NOMO-1 (cell line): ENCODE measurements around the gene TRPM7.
A peak's percentile ranks its signal among the peaks of the same experiment; 100 is the strongest.
"Not testable (repeated sequence)": the region's sequence is repeated elsewhere in the genome, so short reads cannot be mapped to it uniquely, and the experiment has no call there.

Experiments used
- DNase-seq, 2 experiments: peaks; one replicate each; lab custom pipeline; 2025; ENCODE audit not compliant: unreplicated experiment in 2 of 2; lab: John Stamatoyannopoulos, UW

The TRPM7 gene

GRCh38 chr15:50593761-50594160 lies 92.8 kb downstream of the TRPM7 start:
- DNase-seq = no peak

- DNase-seq = no peak
Measured at GRCh38 chr15:50590288-50590687, 96.3 kb downstream of the TRPM7 start.

DNA sequence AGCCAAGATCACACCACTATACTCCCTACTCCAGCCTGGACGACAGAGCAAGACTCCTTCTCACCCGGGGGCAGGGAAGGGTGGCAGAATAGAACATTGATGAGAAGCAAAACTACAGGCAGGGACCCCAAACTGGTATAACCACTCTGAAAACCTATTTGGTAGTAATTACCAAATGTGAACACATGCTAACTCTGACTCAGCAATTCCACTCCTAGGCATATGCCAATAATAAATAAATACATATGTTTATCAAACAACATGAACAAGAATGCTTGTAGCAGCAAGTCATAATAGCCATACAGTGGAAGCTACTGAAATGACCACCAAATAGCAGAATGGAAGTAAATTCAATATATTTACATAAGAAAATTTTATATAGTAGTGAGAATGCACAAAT lies 109.1 kb downstream of the TRPM7 start:
- DNase-seq = no peak

- DNase-seq = peak in 1 of 2 experiments; percentile 12
Measured at GRCh38 chr15:50576166-50576565, 110.4 kb downstream of the TRPM7 start.

GRCh38 chr15:50573842-50574241 lies 112.8 kb downstream of the TRPM7 start:
- DNase-seq = not testable (repeated sequence)

- DNase-seq = no peak
Measured at GRCh38 chr15:50563756-50564155, 122.8 kb downstream of the TRPM7 start.

- no peak for DNase-seq
Measured at GRCh38 chr15:50562735-50563640, 123.6 kb downstream of the TRPM7 start.

DNA sequence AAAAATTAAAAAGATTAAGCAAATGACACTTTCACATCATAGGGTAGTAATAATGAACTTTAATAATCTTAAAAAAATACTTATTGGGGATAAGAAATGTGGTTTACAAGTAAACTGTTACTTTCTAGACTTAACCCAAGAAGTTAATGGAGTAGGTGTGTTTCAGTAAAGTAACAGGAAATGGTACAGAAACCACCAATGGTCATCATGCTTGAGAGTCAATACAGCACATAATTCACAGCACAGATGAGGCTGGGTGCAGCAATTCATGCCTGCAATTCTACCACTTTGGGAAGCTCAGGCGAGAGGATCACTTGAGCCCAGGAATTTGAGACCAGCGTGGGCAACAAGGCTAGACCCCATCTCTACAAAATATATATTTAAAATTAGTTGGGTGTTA lies 128.6 kb downstream of the TRPM7 start:
- no peak for DNase-seq

DNA sequence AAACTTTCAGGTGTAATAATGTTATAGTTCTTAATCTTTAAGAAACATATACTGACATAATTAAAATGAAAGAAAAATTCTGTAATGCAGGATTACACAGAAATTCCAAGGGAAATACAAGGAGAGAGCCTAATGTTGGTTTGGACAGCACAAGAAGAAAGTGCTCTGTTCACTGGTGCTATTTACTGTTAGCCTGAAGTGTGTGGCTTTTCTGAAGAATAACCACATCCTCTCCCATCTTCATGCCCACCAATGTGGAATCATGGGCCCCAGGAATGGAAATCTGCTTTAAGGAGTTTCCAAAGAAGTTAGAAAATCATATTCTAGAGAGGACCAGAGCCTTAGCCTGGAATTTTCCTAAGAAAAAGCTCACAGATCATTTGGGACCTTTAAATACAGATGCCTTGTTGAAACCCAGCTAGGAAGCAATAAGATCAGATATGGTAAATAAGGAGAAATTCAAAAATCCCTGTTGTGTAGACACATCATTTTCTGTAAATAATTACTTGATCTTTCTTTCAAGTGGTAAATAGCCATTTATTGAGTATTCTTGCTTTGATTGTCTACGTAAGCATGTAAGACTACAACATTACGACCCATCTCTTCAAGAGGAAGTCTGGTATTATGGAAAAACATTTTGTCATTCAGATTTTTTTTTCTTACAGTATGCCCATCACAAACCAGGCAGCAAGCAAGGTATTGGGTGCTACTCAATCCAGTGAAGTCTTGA lies 129.8 kb downstream of the TRPM7 start:
- no peak for DNase-seq

DNA sequence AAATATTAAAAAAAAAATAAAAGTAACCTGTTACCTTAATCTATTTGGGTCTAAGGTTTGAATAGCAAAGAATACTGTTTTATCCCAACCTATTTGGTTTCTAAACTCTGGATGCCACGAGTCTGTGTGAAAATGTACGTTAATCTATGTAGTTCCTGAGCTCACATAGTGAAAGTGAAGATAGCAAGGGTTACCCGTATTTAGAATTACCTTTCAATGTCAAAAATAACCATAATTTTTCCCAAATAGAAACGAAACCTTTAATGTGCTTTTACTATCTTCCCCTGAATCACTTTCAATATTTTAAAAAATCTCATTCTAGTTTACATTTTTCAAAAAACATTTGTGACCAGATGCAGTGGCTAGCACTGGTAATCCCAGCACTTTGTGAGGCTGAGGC lies 134.4 kb downstream of the TRPM7 start:
- no peak for DNase-seq

DNA sequence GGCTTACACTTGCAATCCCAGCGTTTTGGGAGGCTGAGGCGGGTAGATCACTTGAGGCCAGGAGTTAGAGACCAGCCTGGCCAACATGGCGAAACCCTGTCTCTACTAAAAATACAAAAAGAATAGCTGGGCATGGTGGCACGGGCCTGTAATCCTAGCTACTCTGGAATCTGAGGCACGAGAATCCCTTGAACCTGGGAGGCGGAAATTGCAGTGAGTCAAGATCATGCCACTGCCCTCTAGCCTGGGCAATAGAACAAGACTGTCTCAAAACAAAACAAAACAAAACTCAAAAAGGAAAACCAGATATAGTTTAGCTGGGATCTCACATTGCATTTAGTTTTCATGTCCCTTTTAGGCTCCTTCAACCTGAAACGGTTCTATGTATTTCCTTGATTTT lies 137.3 kb downstream of the TRPM7 start:
- DNase-seq = no peak

- DNase-seq = no peak
Measured at GRCh38 chr15:50546566-50546965, 140.0 kb downstream of the TRPM7 start, which contains the start of gene USP50. USP50 (minus strand) TSS chr15:50546666; CDS start chr15:50546525, 141 bp downstream.

DNA sequence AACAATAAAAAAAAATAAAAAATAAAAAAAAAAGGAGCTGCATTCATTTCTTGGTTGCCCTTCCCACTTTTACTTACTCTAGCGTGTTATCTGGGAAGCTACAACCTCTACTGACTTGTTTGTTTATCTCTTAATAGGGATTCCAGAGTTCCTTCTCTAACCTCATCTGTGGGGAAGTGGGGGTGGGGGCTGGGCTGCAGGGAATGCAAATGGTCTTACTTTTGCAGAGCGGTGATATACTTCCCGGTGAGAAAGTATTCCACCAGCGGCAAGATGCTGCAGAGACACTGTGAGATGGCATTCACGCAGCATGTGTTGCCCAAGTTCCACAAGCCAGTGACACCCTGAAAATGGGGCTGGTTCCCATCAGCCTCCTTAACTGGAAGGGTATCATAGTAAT lies 142.2 kb downstream of the TRPM7 start:
- no peak for DNase-seq

GRCh38 chr15:50543556-50543955 lies 143.0 kb downstream of the TRPM7 start:
- no peak for DNase-seq

DNA sequence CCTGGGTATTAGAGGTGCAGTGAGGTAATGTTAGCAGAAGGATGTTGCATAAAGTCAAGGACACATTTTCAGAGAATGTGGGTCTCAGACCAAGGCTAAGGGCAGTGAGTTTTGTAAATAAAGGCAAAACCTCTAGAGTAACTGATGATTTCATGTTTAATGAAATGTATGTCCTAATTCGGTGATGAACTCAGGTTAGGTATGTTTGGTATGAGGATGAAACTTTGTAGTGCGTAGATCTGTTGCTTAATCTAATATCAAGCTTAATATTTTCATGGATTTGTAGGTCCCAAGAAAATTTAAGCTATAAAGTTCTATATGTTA lies 143.7 kb downstream of the TRPM7 start:
- no peak for DNase-seq

- no peak for DNase-seq
Measured at GRCh38 chr15:50531766-50532165, 154.8 kb downstream of the TRPM7 start.

- DNase-seq = no peak
Measured at GRCh38 chr15:50531163-50531562, 155.4 kb downstream of the TRPM7 start.

- no peak for DNase-seq
Measured at GRCh38 chr15:50523851-50524251, 162.7 kb downstream of the TRPM7 start.

DNA sequence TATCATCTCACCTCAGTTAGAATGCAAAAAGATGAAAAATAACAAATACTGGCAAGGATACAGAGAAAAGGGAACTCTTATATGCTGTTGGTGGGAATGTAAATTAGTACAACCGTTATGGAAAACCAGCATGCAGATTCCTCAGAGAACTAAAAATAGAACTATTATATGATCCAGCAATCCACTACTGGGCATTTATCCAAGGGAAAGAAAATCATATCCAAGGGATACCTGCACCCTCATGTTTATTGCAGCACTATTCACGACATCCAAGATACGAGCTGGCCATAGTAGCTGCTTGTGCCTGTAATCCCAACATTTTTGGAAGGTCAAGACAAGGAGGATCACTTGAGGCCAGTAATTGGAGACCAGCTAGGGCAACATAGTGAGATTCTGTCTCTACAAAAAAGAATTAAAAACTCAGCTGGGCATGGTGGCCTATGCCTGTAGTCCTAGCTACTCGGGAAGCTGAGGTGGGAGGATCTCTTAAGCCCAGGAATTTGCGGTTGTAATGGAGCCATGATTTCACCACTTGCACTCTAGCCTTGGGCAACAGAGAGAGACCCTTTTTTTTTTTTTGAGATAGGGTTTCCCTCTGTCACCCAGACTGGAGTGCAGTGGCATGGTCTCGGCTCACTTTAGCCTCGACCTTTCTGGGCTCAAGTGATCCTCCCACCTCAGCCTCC lies 166.7 kb downstream of the TRPM7 start:
- DNase-seq = no peak

GRCh38 chr15:50513001-50513400 lies 173.6 kb downstream of the TRPM7 start:
- DNase-seq = no peak
